ENCODE measurements around the gene C11orf24.
A peak's percentile ranks its signal among the peaks of the same experiment; 100 is the strongest.
"Not testable (repeated sequence)": the region's sequence is repeated elsewhere in the genome, so short reads cannot be mapped to it uniquely, and the experiment has no call there.

C11orf24 gene

DNA sequence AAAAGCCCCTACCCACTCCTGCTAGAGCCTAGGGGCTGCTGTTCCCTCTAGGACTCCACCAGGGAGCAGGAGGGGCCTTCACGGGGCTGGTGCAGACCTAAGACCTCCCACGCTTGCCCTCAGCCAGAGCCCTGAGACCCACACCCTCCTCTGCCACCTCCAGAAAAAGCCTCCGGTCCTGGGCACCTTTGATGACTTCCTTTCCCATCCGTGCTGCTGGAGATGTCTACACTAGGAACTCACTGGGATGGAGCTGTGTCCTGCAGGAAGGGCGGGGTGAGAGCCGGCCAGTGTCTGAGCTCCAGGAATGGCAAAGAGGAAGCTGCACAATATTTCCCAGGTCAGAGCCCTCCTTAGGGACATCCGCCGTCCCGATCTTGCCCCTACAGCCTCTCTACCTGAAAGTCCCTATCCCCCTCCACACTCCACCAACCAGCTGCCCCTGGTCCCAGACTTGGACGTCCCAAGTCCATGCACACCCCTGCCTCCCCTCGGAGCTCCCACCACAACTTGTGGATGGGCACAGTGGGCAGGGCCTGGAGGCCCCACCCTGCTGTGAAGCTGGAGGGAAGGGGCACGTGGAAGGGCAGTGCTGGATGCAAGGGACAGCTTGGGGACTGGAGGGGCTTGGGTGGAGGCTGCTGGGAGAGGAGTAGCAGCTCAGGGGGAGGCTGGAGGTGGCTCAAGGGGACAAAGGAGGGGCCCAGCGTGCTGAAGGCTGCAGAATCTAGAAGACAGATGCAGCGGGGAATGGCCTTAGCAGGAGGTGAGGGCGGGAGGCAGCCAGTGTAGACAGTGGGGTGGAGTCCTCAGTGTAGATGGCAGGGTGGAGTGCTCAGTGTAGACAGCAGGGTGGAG is 27.1 kb upstream of the C11orf24 start:
- DNase-seq = no peak

DNA sequence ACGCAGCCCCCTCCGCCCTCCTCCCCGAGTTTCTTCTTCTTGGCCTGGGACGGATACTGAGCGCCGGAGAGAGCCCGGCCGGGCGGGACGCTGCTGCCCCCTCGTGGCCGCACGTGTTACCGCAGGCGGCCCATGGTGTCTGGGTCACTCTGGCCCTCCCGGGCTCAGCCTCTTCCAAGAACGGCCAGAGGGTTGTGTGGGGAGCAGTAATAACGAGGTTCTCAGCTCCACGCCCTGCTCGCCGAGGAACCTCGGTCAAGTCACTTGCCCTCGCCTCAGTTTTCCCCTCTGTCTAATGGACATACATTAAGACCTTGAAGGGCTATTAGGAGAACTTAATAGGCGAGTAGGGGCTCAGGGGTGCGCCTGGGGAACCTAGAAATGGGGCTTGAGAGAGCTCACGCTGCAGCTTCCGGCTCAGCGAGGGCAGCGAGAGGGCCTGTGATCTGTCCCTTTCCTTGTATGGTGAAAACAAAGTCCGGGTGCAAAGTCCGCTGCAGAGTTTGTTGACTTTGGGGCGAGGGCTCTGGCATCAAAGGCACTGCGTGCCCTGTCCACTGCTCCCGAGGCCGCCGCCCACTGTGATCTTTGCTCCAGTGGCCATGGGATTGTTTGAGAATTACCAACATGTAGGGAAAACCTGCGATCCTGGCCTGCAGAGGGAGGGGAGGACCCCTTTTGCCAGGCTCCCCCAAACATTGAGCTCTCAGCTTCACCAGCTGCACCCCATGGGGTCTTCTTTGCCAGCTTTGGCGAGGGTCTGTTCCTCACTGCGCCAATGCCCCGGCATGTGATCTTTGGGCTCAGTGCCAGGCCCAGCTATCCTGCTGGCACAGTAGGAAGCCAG is 26.3 kb upstream of the C11orf24 start:
- DNase-seq = peak; percentile 58

DNA sequence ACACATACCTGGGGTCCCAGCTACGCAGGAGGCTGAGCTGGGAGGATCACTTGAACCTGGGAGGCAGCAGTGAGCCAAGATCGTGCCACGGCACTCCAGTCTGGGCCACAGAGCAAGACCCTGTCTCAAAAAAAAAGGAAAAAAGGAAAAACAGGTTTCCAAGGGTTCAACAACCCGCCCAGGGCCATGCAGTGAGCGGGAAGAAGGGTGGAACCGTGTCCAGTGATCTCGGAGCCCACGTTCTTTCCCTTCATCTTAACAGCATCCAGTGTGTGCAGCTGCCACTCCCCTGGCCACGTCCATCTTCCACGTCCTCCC is 25.7 kb upstream of the C11orf24 start:
- DNase-seq = no peak

DNA sequence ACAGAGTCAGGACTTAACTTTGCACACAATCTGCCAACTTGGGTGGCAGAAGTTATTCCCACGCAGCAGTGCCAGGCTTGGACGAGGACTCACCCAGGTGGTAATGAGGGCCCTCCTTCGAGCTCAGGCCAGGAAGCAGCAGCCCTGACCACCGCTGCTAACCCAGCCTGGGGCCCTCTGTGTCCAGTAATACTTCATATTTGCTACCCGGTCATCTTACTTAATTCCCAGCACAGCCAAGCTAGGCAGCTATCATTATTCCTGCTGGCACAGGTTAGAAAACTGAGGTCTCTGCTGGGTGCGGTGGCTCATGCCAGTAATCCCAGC is 25.2 kb upstream of the C11orf24 start:
- DNase-seq = no peak

DNA sequence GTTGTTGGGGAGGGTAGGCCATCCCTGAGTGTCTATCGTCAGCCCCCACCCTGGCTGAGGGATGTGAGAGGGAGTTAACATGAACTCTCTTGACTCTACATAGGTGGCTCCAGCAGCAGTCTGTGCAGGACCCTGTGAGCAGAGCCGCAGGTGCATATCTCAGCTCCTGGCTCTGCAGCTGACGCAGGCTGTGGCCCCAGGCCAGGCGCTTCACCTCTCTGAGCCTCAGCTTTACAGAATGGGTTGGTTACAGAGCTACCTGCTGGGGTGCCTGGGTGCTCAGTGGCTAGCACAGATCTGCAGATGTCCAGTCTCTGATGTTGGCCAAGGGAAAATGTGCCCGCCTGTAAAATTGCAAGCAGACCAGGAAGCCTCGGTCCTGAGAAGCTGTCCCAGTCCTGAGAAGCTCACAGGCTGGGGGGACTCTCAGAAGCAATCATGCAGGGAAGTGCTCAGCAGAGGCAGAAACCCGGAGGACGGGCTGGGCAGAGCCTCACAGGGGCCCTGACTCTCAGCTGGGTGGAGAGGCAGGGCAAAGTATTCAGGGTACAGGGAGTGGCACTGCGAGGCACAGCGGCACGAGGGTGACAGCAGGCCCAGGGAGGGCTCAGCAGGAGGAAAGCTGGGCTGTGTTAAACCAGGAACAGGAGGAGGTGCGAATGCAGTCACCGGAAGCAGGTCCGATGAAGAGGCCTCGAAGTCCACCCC is 24.7 kb upstream of the C11orf24 start:
- DNase-seq = no peak

DNA sequence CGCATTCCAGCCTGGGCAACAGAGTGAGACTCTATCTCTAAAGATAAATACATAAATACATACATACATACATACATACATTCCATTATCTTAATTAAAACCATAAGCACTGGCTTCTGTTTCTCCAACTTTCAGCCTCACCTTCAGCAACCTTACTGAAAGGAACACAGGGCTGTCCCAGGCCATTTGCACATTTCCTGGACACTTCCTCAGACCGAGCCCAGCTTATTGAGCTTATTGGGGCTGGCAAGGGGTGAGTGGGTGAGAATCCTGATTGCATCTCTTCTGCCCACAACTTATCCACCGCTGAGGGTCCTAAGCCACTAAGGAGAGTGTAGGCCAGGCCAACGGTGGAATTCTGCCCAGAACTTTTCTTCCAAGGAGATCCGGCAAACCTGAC is 24.2 kb upstream of the C11orf24 start:
- no peak for DNase-seq

DNA sequence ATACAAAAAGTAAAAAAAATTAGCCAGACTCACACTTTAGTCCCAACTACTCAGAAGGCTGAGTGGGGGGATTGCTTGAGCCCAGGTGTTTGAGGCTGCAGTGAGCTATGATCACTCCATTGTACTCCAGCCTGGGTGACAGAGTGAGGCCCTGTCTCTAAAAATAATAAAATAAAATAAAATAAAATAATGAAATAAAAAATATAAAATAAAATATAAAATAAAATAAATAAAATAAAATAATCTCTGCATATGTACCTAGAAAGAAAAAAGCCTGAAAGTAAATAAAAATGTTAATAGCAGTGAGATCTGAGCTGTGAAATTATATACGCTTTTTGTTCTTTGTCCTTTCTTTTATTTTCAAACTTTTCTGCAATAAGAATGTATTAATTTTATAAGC is 23.5 kb upstream of the C11orf24 start:
- no peak for DNase-seq

DNA sequence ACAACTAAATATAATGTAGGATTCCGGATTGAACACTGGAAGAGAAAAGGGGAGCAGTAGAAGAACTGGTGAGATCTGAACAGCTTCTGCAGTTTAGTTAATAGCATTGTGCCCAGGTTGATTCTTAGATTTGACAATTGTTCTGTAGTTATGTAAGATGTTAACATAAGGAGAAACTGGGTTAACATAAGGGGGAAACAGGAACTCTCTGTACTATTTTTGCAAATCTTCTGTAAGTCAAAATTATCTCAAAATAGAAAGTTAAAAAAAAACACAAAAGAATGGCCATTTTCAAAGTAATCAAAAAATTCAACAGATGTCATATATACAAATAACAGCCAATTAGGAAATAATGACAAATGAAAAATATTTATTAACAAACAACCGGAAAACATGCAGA is 21.9 kb upstream of the C11orf24 start:
- no peak for DNase-seq

DNA sequence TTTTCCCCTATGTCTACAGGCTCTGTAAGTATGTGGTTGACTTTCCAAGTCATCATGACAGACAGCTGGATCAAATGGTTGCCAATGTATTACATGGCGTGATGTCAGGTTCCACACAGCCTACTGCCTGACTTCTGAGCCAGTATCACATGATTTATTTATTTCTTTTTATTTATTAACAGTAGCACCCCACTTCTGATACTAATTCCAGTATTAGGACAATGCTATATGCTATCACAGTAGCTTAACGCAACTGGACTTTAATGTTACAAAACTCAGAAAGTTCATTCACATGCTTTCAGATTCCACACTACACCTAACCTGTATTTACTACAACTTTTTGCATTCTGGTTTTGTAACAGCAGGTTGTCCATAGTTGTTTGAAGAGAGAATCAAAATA is 17.7 kb upstream of the C11orf24 start:
- DNase-seq = no peak

DNA sequence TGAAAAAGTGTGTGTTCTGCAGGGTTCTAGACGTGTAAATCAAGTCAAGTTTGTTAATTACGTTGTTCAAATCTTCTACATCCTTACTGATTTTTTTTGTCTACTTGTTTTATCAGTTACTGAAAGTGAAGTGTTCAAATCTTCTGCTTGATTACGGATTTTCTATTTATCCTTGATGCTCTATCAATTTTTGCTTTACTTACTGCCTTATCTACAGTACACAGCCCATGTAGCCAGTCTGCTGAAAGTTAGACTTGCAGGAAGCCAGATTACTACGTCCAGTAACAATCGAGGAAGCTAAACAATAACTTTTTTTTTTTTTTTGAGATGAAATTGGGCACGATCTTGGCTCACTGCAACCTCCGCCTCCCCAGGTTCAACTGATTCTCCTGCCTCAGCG is 15.6 kb upstream of the C11orf24 start:
- no peak for DNase-seq

DNA sequence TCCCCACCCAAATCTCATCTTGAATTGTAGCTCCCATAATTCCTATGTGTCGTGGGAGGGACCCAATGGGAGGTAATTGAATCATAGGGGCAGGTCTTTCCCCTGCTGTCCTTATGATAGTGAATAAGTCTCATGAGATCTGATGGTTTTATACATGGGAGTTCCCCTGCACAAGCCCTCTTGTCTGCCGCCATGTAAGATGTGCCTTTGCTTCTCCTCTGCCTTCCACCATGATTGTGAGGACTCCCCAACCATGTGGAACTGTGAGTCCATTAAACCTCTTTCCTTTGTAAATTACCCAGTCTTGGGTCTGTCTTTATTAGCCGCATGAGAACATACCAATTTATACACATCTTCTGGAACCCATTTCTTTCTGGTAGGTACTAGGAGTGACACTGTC is 12.8 kb upstream of the C11orf24 start:
- DNase-seq = not testable (repeated sequence)

DNA sequence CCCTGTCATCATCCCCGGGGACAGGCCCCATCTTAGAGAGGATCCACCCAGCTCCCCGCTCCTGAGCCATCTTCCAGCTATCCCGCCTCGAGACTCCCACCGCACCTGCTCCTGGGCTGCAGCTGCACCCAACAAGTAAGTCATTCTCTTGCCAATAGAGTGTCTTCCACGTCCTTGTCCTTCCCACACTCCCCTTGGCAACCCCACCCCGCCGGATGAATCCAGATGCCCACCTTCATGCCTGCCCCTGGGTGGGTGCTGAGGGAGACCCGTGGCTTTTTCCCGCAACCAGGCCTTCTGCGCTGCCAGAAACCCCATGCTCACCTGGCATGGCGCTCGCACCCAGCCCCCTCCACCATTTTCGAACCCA is 11.1 kb upstream of the C11orf24 start:
- DNase-seq = no peak

DNA sequence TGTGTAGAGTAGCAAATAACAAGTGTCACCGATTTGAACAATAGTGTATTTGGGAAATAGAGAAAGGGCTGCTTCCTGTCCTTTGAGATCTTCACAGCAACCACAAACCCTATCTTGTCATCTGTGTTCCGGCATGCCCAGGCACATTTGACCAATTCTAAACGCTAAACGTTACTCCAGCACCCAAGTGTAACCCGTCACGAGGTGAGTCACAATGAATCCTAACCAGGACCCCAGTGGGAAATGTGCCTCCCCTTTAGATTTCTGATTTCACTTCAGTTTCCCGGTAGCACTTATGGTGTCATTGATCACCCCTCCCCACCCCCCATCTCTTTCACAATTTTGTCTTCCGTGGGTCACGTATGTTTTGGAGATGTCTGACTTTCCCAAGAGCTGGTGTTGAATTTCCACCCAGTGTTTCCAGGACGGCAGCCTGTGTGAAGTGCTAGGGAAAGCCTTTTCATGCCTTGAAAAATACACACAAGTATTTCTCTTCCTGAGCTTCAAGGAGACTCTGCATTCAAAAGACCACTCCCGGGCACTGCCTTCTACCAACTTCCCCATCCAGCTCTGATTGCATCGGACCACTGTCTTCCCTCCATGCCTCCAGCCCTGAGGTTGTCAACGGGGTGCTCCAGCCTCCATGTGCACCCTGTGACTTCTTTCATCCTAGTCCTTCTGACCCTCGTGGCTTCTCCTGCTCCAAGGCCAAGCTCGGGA is 10.5 kb upstream of the C11orf24 start:
- no peak for DNase-seq

DNA sequence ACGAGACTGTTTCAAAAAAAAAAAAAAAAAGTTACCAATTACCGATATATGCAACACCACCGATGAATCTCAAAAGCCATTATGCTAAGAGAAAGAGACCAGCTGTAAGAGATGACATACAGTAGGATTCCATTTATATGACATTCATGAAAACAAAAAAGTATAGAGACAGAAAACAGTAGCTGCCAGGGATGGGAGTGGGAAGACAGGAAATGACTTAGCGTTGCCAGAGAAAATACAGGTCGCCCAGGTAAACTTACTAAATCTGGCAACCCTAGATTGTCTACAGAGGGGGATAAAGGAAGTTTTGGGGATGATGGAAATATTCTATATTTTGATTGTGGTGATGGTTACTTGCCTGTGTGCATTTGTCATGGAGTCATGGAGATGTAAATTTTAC is 7.9 kb upstream of the C11orf24 start:
- no peak for DNase-seq

DNA sequence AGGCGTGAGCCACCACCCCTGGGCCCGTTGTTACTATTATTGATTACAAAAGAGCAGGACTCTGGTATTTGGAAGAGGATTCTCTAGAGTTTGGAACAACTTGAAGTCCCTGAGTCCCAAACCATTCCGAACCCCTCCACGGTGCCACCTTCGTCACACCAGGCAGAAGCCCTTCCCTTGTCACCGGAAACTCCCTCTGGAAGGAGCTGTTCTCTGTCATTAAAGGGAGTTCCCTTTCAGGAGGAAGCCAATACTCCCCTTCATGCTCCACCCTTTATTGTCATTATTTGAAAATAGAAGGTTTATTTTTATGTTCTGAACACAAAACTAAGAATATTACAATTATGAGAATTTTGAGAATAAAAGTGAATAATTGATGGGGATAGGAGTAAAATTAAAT is 5.1 kb upstream of the C11orf24 start:
- DNase-seq = no peak

DNA sequence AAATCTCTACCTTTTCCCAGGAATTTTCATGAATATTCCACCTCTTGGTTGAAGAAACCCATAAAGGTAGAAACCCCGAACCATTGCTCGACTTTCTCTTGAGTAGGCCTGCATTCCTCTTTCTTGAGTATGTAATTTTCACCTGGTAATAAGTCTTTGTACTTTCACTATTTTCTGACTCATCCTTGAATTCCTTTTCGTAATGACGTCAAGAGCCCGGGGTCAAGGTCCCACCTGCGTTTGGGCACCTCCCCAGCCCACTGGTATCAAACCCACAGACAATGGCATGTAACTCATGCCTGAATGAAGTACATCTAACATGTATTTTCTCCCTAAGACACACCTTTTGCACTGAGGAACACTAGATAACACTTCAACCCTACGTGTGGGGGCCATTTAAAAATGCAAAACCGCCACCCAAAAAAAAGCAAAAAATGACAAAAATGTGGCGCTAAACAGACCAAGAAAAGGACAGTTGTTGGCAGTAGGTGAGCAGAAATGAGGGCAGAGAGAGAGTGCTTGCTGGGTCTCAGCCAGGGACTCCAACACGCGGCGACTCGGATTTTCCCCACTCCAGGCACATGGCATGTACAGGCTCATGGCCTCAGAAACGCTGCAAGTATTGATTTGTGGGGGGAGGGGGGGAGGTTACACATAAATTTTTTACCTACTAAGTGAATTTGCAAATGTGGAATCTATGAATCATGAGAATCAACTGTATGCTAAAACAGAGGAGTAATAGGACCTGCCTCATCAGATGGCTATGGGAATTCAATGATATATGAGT is 4.1 kb upstream of the C11orf24 start:
- DNase-seq = no peak

DNA sequence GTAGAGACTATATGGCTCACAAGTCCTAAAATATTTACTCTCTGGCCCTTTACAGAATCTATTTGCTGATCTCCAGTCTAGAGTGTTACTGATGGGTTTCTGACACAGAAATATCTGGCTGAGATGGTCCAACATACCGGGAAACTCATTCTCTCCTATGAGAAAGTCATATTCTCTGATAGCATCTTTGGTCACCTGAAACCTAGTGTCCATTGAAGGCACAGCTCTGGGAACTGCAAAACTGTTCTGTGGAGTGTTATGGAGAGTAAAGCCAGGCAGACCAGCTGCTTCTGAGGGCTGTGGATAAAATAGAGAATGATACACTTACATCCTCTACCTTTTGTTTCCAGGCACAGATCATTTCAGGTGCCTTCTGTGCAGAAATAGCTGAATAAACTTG is 2.5 kb upstream of the C11orf24 start:
- no peak for DNase-seq

DNA sequence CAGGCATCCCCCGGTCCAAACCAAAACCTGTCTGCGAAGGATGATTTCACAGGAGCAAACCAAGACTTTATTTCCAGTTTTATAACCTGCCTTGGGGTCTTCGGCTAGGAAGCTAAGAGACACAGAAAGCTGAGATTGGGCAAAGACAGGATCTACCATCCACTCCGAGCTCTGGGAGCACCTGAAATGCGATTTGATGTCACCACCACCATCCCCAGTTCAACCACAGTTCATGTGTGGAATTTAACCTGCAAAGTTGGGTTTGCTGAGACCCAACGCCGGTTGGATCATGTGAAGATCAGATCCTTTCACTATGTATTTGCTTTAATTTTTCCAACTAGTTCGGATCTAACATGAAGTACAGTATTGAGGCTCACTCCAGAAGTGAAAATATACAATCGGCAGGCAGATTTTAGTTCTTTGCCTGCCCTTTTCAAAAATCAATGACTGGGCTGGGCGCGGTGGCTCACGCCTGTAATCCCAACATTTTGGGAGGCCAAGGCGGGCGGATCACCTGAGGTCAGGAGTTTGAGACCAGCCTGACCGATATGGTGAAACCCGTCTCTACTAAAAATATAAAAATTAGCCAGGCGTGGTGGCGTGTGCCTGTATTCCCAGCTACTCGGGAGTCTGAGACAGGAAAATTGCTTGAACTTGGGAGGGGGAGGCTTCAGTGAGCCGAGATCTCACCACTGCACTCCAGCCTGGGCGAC is 1.4 kb upstream of the C11orf24 start:
- DNase-seq = no peak

DNA sequence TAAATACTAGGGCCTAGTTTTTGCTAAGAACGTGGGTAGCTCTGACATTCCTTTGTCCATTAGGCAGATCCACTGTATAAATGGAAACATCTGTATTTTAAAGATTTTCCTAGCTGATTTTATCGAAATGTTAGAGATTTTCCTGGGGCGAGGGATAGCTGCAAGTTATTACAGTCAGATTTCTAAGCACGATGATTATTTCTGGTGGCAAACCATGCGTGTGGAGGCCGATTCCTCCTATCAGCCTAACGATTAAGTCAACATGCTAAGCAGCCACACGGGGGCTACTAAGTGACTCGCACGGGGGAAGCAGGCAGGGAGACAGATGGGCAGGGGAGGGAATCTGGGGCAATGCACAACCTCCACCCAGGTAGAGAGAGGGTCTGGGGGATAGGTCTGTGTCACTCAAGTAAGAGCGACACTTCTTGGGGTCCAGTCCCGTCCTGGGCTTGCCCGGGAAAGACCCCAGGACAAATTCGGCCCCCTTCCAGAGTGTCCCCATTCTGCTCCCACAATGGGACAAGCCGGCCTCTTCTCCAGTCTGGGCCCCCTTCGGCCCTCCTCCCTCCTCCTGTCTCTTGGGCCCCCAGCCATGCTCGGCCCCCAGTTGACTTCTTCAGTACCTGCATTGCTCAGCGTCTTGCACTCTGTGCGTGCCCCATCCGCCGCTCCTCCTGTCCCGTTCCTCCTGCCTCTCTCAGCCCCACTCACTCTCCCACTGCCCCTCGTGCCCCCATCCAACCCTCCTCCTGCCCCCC is 571 bp downstream of the C11orf24 start:
- peak; percentile 16 for DNase-seq

DNA sequence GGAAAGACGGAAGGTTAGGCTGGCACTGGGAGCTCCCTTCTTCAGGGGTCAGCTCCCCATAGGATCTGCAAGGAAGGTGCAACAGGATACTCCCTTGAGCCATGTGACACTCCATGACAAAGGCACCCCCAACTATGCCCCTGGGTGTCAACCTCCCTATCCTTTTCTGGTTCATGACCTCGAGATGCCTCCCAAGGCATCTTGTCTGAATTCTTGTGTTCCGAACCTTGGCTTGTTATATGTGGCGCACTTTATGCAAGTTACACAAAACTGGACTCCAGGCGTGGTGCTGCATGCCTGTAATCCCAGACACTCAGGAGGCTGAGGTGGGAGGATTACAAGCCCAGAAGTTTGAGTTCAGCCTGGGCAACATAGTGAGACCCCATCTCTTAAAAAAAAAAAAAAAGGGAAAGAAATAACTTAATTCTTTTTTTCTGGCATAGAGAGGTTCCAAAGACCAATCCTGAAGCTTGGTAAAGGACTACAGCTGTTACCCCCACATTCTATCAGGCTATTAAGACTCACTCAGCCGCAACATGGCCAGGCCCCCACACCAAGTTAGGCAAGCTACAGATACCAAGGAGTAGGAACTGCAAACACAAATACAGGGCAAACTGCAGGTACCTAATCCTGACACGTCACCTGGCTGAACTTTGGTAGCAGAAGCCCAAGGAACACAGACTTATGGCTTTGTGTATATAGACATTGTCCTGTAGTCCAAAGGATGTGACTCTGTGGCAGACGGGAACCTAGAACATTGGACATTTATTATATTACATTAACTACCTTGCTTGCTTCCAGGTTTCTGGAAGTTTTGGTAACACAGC is 1.4 kb downstream of the C11orf24 start:
- DNase-seq = no peak
